Cerebellar nuclear complex (tissue), 1 donor: ENCODE data around the gene E2F8.

Source experiments
- DNase-seq, 2 experiments: peaks; one replicate each; lab custom pipeline; 2025; lab: John Stamatoyannopoulos, UW

Gene E2F8

GRCh38 chr11:19225123-19225522 lies 15.6 kb downstream of the E2F8 start:
- no peak for DNase-seq

- DNase-seq, result no peak
These were observed 19.6 kb downstream of the E2F8 start for GRCh38 chr11:19220903-19221724.

GRCh38 chr11:19218786-19219460 lies 21.8 kb downstream of the E2F8 start:
- no peak for DNase-seq

- DNase-seq, result no peak
These were observed 22.5 kb downstream of the E2F8 start for GRCh38 chr11:19218216-19218615.

GRCh38 chr11:19216709-19217374 lies 23.9 kb downstream of the E2F8 start:
- DNase-seq, result no peak

GRCh38 chr11:19216021-19216420 lies 24.7 kb downstream of the E2F8 start:
- DNase-seq, result no peak

GRCh38 chr11:19209617-19210370 lies 31.0 kb downstream of the E2F8 start:
- DNase-seq, result no peak

- DNase-seq, result no peak
These were observed 31.7 kb downstream of the E2F8 start for GRCh38 chr11:19208959-19209546.

GRCh38 chr11:19208181-19208580 lies 32.6 kb downstream of the E2F8 start:
- DNase-seq, result no peak

GRCh38 chr11:19204836-19205235 lies 35.9 kb downstream of the E2F8 start:
- no peak for DNase-seq

GRCh38 chr11:19201737-19202605 lies 38.8 kb downstream of the E2F8 start, which contains the start of gene CSRP3:
Gene CSRP3 (minus strand): TSS chr11:19201983. CDS start chr11:19192448, 9,535 bp downstream.
- no peak for DNase-seq

- no peak for DNase-seq
These were observed 40.1 kb downstream of the E2F8 start for GRCh38 chr11:19200410-19201201.

- DNase-seq, result no peak
These were observed 41.0 kb downstream of the E2F8 start for GRCh38 chr11:19199771-19200170.

GRCh38 chr11:19199048-19199447 lies 41.7 kb downstream of the E2F8 start:
- DNase-seq, result no peak

- DNase-seq, result no peak
These were observed 44.3 kb downstream of the E2F8 start for GRCh38 chr11:19196432-19196831.

GRCh38 chr11:19194620-19195308 lies 46.0 kb downstream of the E2F8 start:
- DNase-seq, result no peak

GRCh38 chr11:19193916-19194315 lies 46.8 kb downstream of the E2F8 start:
- DNase-seq, result no peak

- no peak for DNase-seq
These were observed 49.1 kb downstream of the E2F8 start for GRCh38 chr11:19191530-19192169.

- DNase-seq, result no peak
These were observed 52.9 kb downstream of the E2F8 start for GRCh38 chr11:19187833-19188258.
